Endothelial cell of umbilical vein (primary cell): ENCODE measurements around the gene FAM210B. TPM values are rescaled to one million over a fixed set of nuclear protein-coding genes. Genes with fewer than 3 reads are reported as not detected.

Experiments used
- BruUV-seq: library from RNA; stranded (reverse); fragments of 400-500 nt; replicated peaks from 2 replicates; lab custom pipeline; 2021; lab: Mats Ljungman, UMichigan
- CTCF ChIA-PET: fragments of 300-600, 350-600 bp; sonication (Branson Sonifier 250); formaldehyde crosslinking; loops from one replicate; lab custom pipeline; 2021; ENCODE audit warnings: antibody characterized with exemption, inconsistent platforms; lab: Charles Lee
- POLR2A ChIA-PET: fragments of 300-600, 350-600 bp; sonication (Branson Sonifier 250); formaldehyde crosslinking; loops from one replicate; lab custom pipeline; 2021; ENCODE audit warnings: antibody characterized with exemption, inconsistent platforms; lab: Charles Lee
- DNase-seq: peaks from one replicate; pipeline ENCODE4 v3.0.0-alpha.2; 2011; ENCODE audit warnings: low read depth, low spot score
- FAIRE-seq: peaks from 2 replicates; lab custom pipeline; 2011; peaks lifted over from hg19 to GRCh38; lab: Jason Lieb, UNC
- H2AFZ ChIP-seq: 2 replicates; pipeline ENCODE4 v1.6.0; 2012; ENCODE audit warnings: low read depth, low read length, control low read depth, inconsistent platforms
- H3K27ac ChIP-seq: 2 replicates; pipeline ENCODE4 v1.5.1; 2011; ENCODE audit warnings: low read depth, mild to moderate bottlenecking, control low read depth, low read length, moderate library complexity; ENCODE audit not compliant: insufficient read depth
- H3K27me3 ChIP-seq, 2 experiments: 2 replicates each; pipeline versions ENCODE4 v1.6.0 to v1.6.1; 2011; ENCODE audit warnings: low read length in 2 of 2, mixed read lengths in 1 of 2; ENCODE audit not compliant: control insufficient read depth in 2 of 2, insufficient read depth in 2 of 2
- H3K36me3 ChIP-seq, 2 experiments: 2 replicates in 1 of 2; 3 replicates in 1 of 2; pipeline ENCODE4 v1.5.1; 2011; ENCODE audit warnings: low read length in 2 of 2, mild to moderate bottlenecking in 1 of 2, moderate library complexity in 1 of 2; ENCODE audit not compliant: control insufficient read depth in 2 of 2, insufficient read depth in 2 of 2; ENCODE audit errors: extremely low read depth in 1 of 2
- H3K4me1 ChIP-seq: 3 replicates; pipeline ENCODE4 v1.5.1; 2011; ENCODE audit warnings: mild to moderate bottlenecking, low read length; ENCODE audit not compliant: control insufficient read depth, insufficient read depth; ENCODE audit errors: extremely low read depth
- H3K4me2 ChIP-seq: 2 replicates; pipeline ENCODE4 v1.6.1; 2011; ENCODE audit warnings: low read length, control low read depth, mixed read lengths; ENCODE audit not compliant: insufficient read depth
- H3K4me3 ChIP-seq, 3 experiments: fragments of 200-600 bp in 1 of 3; sonication (generic), shearing (Covaris generic) in 1 of 3; replicated peaks in 1 of 3; 2 replicates each; pipeline ENCODE4 v1.5.1; 2011 to 2016; ENCODE audit warnings: control low read depth in 3 of 3, low read length in 3 of 3, mild to moderate bottlenecking in 2 of 3, inconsistent platforms in 1 of 3, low read depth in 1 of 3, moderate library complexity in 1 of 3; ENCODE audit not compliant: insufficient read depth in 1 of 3
- H3K79me2 ChIP-seq: 2 replicates; pipeline ENCODE4 v1.6.0; 2012; ENCODE audit warnings: low read length, inconsistent platforms; ENCODE audit not compliant: control insufficient read depth, insufficient read depth
- H3K9ac ChIP-seq: replicated peaks from 2 replicates; pipeline ENCODE3; 2011; ENCODE audit warnings: low read length, control low read depth; ENCODE audit not compliant: insufficient read depth; ENCODE audit errors: extremely low read depth
- H3K9me1 ChIP-seq: replicated peaks from 3 replicates; pipeline ENCODE4 v1.6.0; 2011; ENCODE audit warnings: mild to moderate bottlenecking, low read length; ENCODE audit not compliant: control insufficient read depth, insufficient read depth; ENCODE audit errors: extremely low read depth
- H3K9me3 ChIP-seq: replicated peaks from 2 replicates; pipeline ENCODE4 v1.5.1; 2012; ENCODE audit warnings: low read length, inconsistent platforms; ENCODE audit not compliant: control insufficient read depth, insufficient read depth
- H4K20me1 ChIP-seq: replicated peaks from 2 replicates; pipeline ENCODE3; 2011; ENCODE audit warnings: mild to moderate bottlenecking, low read length; ENCODE audit not compliant: control insufficient read depth, insufficient read depth; ENCODE audit errors: extremely low read depth
- CTCF ChIP-seq, 2 donors: IDR thresholded peaks; 1 replicate in 1 of 2; 2 replicates in 1 of 2; pipeline ENCODE4 v1.5.1; 2011; ENCODE audit warnings: low read length in 2 of 2, mild to moderate bottlenecking in 2 of 2, moderate library complexity in 2 of 2, control low read depth in 1 of 2, inconsistent platforms in 1 of 2, low read depth in 1 of 2; ENCODE audit not compliant: insufficient read depth in 1 of 2; ENCODE audit errors: extremely low read depth in 1 of 2
- EZH2 ChIP-seq: IDR thresholded peaks from 2 replicates; pipeline ENCODE4 v1.6.1; 2012; ENCODE audit warnings: borderline replicate concordance, low read depth, mild to moderate bottlenecking, moderate library complexity, low read length, inconsistent platforms; ENCODE audit not compliant: severe bottlenecking
- FOS ChIP-seq: IDR thresholded peaks from 2 replicates; pipeline ENCODE4 v1.6.1; 2011; ENCODE audit warnings: mild to moderate bottlenecking, low read length, moderate library complexity, borderline replicate concordance; ENCODE audit not compliant: insufficient read depth
- GATA2 ChIP-seq: IDR thresholded peaks from 2 replicates; pipeline ENCODE4 v1.7.0; 2011; ENCODE audit warnings: low read depth, mild to moderate bottlenecking, moderate library complexity, mixed read lengths, low read length; ENCODE audit not compliant: insufficient read length, insufficient read depth
- JUN ChIP-seq: IDR thresholded peaks from 2 replicates; pipeline ENCODE4 v1.6.1; 2011; ENCODE audit warnings: borderline replicate concordance, low read depth; ENCODE audit not compliant: insufficient read length, insufficient read depth
- MYC ChIP-seq: IDR thresholded peaks from one replicate; pipeline ENCODE4 v1.6.1; 2011; ENCODE audit warnings: mild to moderate bottlenecking, low read depth, low read length
- POLR2A ChIP-seq: IDR thresholded peaks from 2 replicates; pipeline ENCODE4 v1.6.1; 2012; ENCODE audit warnings: low read depth, mild to moderate bottlenecking, control low read depth, low read length
- POLR2AphosphoS5 ChIP-seq: IDR thresholded peaks from 2 replicates; pipeline ENCODE4 v1.6.1; 2012; ENCODE audit warnings: low read depth, mild to moderate bottlenecking, control low read depth, low read length, moderate library complexity; ENCODE audit not compliant: insufficient read depth
- dilution Hi-C: fragments of 300-500 bp; cut with MboI; formaldehyde crosslinking; loops from one replicate; pipeline ENCODE4 v1.15.0; 2019; ENCODE audit warnings: low sequenced_read_pairs; ENCODE audit not compliant: extremely low pct_ligation_motif_present
- intact Hi-C: fragments of 100-400 bp; cut with micrococcal nuclease; formaldehyde crosslinking; loops from one replicate; pipeline ENCODE4 v1.10.0; 2022
- polyA plus RNA-seq, 4 experiments: library from polyadenylated mRNA; depleted of rRNA in 3 of 4; stranded (reverse) in 3 of 4; unstranded in 1 of 4; fragments of >200 nt; gene quantifications; 2 replicates each; pipeline versions ENCODE4 v1.2.1 to v1.2.3, GENCODE V29; 2011 to 2012; ENCODE audit warnings: missing spikeins in 1 of 4
- total RNA-seq: library from RNA; stranded (reverse); gene quantifications from 2 replicates; pipeline ENCODE4 v1.2.3, GENCODE V29; 2021
- TF ChIP-seq, protein P1 (sequence below): IDR thresholded peaks from 2 replicates; pipeline ENCODE4 v1.6.1; 2011; ENCODE audit not compliant: insufficient read depth, insufficient read length

The FAM210B gene
- total and polyA plus RNA-seq, 2 donors (not counting 3 experiments of a cell fraction or from before 2014, with no cell fraction given), result 24.6 to 37.6 TPM

GRCh38 chr20:56371977-56372376 lies 13.2 kb downstream of the FAM210B start:
- intact Hi-C loops (no loop called here), dilution Hi-C loops (no loop called here)
- no peak overlapping the region for H3K4me2 ChIP-seq
- H3K9me3 ChIP-seq, result no peaks in the 10 kb centered on the region
- no peak overlapping the region for H3K4me3 ChIP-seq
- no peak overlapping the region for H3K27ac ChIP-seq
- POLR2A ChIA-PET, result no interaction called here
- H3K36me3 ChIP-seq, result peaks cover 9 to 21% of the 10 kb centered on the region in 2 experiments
- FAIRE-seq (no peak), DNase-seq (no peak)
- peaks cover 34% of the 10 kb centered on the region for H3K79me2 ChIP-seq
- TF ChIP-seq GATA2 (no peak), POLR2A (no peak), JUN (no peak), FOS (no peak), CTCF (IDR thresholded peaks at IDR 0.05; ENCODE audit: extremely low read depth in 1 of 2, insufficient read depth in 1 of 2, low read depth in 1 of 2, low read length in 2 of 2) (no peak), POLR2AphosphoS5 (no peak), EZH2 (no peak), MYC (no peak)
- TF ChIP-seq, protein P1, sequence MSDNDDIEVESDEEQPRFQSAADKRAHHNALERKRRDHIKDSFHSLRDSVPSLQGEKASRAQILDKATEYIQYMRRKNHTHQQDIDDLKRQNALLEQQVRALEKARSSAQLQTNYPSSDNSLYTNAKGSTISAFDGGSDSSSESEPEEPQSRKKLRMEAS, result no peak
- H3K9me1 ChIP-seq, result no peaks in the 10 kb centered on the region
- H3K27me3 ChIP-seq, result no peaks in the 10 kb centered on the region
- CTCF ChIA-PET, result no interaction called here
- H2AFZ ChIP-seq, result no peak overlapping the region
- no peak overlapping the region for H3K9ac ChIP-seq
- no peaks in the 10 kb centered on the region for H4K20me1 ChIP-seq
- H3K4me1 ChIP-seq, result no peaks in the 10 kb centered on the region
- no TSS peak for BruUV-seq
